ENCODE data around the gene DOCK4.

DNA sequence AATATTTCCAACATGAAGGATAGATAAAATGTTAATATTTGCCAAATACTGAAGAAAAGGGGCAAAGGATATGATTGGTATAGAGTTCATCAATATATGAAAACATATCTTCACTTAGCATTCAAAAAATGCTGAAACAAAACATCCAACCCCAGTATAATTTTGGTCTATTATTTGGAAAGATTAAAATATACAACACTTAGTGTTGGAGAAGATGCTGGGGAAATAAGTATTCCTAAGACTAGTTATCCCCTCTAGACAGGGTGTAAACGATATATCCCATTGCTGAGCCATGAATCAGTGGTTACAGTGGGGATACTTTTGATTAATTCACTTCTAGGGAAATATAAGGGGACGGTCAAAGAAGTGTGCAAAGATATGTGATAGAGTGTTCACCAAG is 456.6 kb downstream of the DOCK4 start:
- TF ChIP-seq RAD21 (IDR thresholded peaks at IDR 0.05; ENCODE audit: low read depth) (no peak), YY1 (IDR thresholded peaks at IDR 0.05; ENCODE audit: low read depth) (no peak), EP300 (IDR thresholded peaks at IDR 0.05; ENCODE audit: borderline replicate concordance) (no peak), TEAD4 (IDR thresholded peaks at IDR 0.05) (no peak)
- TF ChIP-seq, protein P1, sequence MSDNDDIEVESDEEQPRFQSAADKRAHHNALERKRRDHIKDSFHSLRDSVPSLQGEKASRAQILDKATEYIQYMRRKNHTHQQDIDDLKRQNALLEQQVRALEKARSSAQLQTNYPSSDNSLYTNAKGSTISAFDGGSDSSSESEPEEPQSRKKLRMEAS (IDR thresholded peaks at IDR 0.05), result no peak
